Mesenchymal stem cell (in vitro differentiated cells and primary cell): ENCODE data around the gene ZNF229.
A peak's percentile ranks its signal among the peaks of the same experiment; 100 is the strongest.
"Not testable (repeated sequence)": the region's sequence is repeated elsewhere in the genome, so short reads cannot be mapped to it uniquely, and the experiment has no call there.

ENCODE experiments used
- DNase-seq: peaks from one replicate; pipeline ENCODE4 v3.0.0-alpha.2; 2013
- H2AFZ ChIP-seq: one replicate; pipeline ENCODE4 v1.6.1; 2013; ENCODE audit warnings: low read depth, mild to moderate bottlenecking, control low read depth, inconsistent platforms, low read length, moderate library complexity
- H2AK5ac ChIP-seq: 2 replicates; pipeline ENCODE4 v1.6.1; 2013; ENCODE audit warnings: low read length, moderate library complexity, mild to moderate bottlenecking, inconsistent platforms; ENCODE audit not compliant: severe bottlenecking
- H2BK120ac ChIP-seq: one replicate; pipeline ENCODE4 v1.6.1; 2013; ENCODE audit warnings: low read depth, mild to moderate bottlenecking, inconsistent platforms, low read length, moderate library complexity
- H2BK12ac ChIP-seq, 2 experiments: one replicate each; pipeline ENCODE4 v1.6.1; 2013; ENCODE audit warnings: inconsistent platforms in 2 of 2, low read length in 2 of 2, mild to moderate bottlenecking in 2 of 2, moderate library complexity in 2 of 2, control low read depth in 1 of 2
- H2BK15ac ChIP-seq: one replicate; pipeline ENCODE4 v1.6.1; 2013; ENCODE audit warnings: mild to moderate bottlenecking, low read depth, inconsistent platforms; ENCODE audit not compliant: poor library complexity, severe bottlenecking
- H2BK5ac ChIP-seq: 2 replicates; pipeline ENCODE4 v1.6.1; 2013; ENCODE audit warnings: low read depth, mild to moderate bottlenecking, low read length, control low read depth, inconsistent platforms; ENCODE audit not compliant: poor library complexity, severe bottlenecking
- H3K14ac ChIP-seq, 2 experiments: one replicate each; pipeline ENCODE4 v1.6.1; 2013; ENCODE audit warnings: inconsistent platforms in 2 of 2, low read length in 2 of 2, control low read depth in 1 of 2, mild to moderate bottlenecking in 1 of 2, moderate library complexity in 1 of 2
- H3K18ac ChIP-seq, 2 experiments: one replicate each; pipeline ENCODE4 v1.6.1; 2013; ENCODE audit warnings: inconsistent platforms in 2 of 2, low read length in 2 of 2, control low read depth in 1 of 2, low read depth in 1 of 2, mild to moderate bottlenecking in 1 of 2
- H3K23ac ChIP-seq, 2 experiments: one replicate each; pipeline ENCODE4 v1.6.1; 2013; ENCODE audit warnings: inconsistent platforms in 2 of 2, low read length in 2 of 2, mild to moderate bottlenecking in 2 of 2, moderate library complexity in 2 of 2, control low read depth in 1 of 2
- H3K27ac ChIP-seq: 2 replicates; pipeline ENCODE4 v1.5.1; 2013; ENCODE audit warnings: mild to moderate bottlenecking, moderate library complexity, low read length, control low read depth, inconsistent platforms; ENCODE audit not compliant: poor library complexity, severe bottlenecking
- H3K27me3 ChIP-seq, 2 experiments: 2 replicates each; pipeline versions ENCODE4 v1.6.1 to v1.7.0; 2013; ENCODE audit warnings: low read length in 2 of 2, mild to moderate bottlenecking in 2 of 2, moderate library complexity in 2 of 2, control low read depth in 1 of 2, inconsistent platforms in 1 of 2; ENCODE audit not compliant: control insufficient read depth in 1 of 2, insufficient read depth in 1 of 2
- H3K36me3 ChIP-seq, 2 experiments: 2 replicates each; pipeline versions ENCODE4 v1.6.1 to v1.7.0; 2013; ENCODE audit warnings: low read length in 2 of 2, control low read depth in 1 of 2, inconsistent platforms in 1 of 2, low read depth in 1 of 2, mild to moderate bottlenecking in 1 of 2; ENCODE audit not compliant: insufficient read depth in 2 of 2, control insufficient read depth in 1 of 2
- H3K4ac ChIP-seq, 2 experiments: one replicate each; pipeline ENCODE4 v1.6.1; 2013; ENCODE audit warnings: inconsistent platforms in 2 of 2, low read length in 2 of 2, mild to moderate bottlenecking in 2 of 2, moderate library complexity in 2 of 2, control low read depth in 1 of 2, low read depth in 1 of 2
- H3K4me1 ChIP-seq: 2 replicates; pipeline ENCODE4 v1.6.1; 2013; ENCODE audit warnings: low read depth, low read length, control low read depth; ENCODE audit not compliant: control insufficient read depth, insufficient read depth
- H3K4me2 ChIP-seq: 2 replicates; pipeline ENCODE4 v1.6.1; 2013; ENCODE audit warnings: low read length, mild to moderate bottlenecking, inconsistent platforms; ENCODE audit not compliant: poor library complexity, severe bottlenecking
- H3K4me3 ChIP-seq, 2 experiments: 2 replicates each; pipeline versions ENCODE4 v1.5.1 to v1.7.0; 2013; ENCODE audit warnings: low read length in 2 of 2, mild to moderate bottlenecking in 2 of 2, control low read depth in 1 of 2, low read depth in 1 of 2; ENCODE audit not compliant: insufficient read depth in 1 of 2
- H3K79me1 ChIP-seq: replicated peaks from 2 replicates; pipeline ENCODE4 v1.6.1; 2013; ENCODE audit warnings: mild to moderate bottlenecking, control low read depth, low read length, inconsistent platforms; ENCODE audit not compliant: poor library complexity, severe bottlenecking
- H3K9ac ChIP-seq: 2 replicates; pipeline ENCODE4 v1.7.0; 2013; ENCODE audit warnings: mild to moderate bottlenecking, low read length, moderate library complexity
- H3K9me3 ChIP-seq: 2 replicates; pipeline ENCODE4 v1.7.0; 2013; ENCODE audit warnings: mild to moderate bottlenecking, low read length; ENCODE audit not compliant: control insufficient read depth
- H4K8ac ChIP-seq: one replicate; pipeline ENCODE4 v1.6.1; 2013; ENCODE audit warnings: inconsistent platforms, mild to moderate bottlenecking, low read length, moderate library complexity
- H4K91ac ChIP-seq: one replicate; pipeline ENCODE4 v1.6.1; 2013; ENCODE audit warnings: mild to moderate bottlenecking, low read length, inconsistent platforms
- WGBS: methylation state at CpG from one replicate; pipeline ENCODE4 v1.1.7; 2013; ENCODE audit warnings: mixed read lengths; 5-methylcytosine and 5-hydroxymethylcytosine counted together

Gene ZNF229

GRCh38 chr19:44415553-44415952 lies 32.7 kb downstream of the ZNF229 start:
- not testable (repeated sequence) for H3K79me1 ChIP-seq, H3K9ac ChIP-seq, H3K4ac ChIP-seq, H3K4me3 ChIP-seq, H3K4me2 ChIP-seq, H2AFZ ChIP-seq, H3K27ac ChIP-seq, H2BK120ac ChIP-seq, H3K14ac ChIP-seq, H3K4me1 ChIP-seq, H3K36me3 ChIP-seq, DNase-seq, H2BK5ac ChIP-seq, H3K18ac ChIP-seq, H2BK12ac ChIP-seq, H3K23ac ChIP-seq, H3K27me3 ChIP-seq, H2AK5ac ChIP-seq, H4K8ac ChIP-seq, H2BK15ac ChIP-seq, H4K91ac ChIP-seq
- H3K9me3 ChIP-seq, result peaks cover 27% of the 10 kb centered on the region
- 82% methylated on average over 2 of the region's 15 CpGs for WGBS

DNA sequence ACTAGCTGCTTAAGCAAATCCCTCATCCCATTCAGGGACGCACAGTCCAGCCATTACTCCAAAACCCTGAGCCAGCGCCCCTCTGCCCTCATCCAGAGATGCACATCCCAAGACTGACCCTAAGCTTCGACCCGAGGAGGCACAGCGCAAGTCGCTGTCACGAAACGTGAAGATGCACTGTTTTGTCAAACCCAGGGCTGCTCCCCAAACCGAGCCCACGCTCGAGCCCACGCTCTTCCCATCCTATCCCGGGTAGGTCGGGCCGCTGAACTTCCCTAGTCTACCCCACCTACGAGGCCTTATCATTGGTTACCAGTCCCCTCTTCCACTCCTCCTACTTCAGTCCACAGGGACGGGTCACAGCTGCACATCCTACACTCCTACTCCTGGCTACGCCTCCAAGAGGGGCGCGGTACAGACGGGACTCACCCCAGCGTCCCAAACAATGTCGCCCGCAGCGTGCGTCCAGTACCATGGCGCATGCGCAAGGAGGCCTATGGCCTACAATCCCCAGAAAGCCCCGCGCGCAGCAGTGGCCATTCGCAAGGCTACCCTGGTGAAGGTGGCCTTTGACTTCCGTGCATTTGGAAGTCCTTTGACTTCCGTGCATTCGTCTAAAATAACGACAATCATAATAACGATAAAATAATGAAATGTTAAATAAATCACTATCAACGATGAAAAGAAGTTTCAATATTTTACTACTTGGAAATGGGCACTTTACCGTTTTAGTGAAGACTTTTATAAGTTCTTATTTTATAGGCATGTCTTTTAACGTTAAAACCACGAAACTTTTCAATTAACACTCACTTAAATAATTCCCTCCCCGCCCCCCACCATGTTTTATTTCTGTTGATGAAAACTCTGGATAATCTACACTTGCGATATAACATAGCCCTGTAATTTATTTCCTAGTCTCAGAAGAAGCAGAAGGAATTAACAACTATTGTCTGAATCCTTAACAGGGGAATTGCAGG lies 46.8 kb downstream of the ZNF229 start, which contains the start of gene ZNF285:
Gene ZNF285, minus strand, starts transcription at position 470 of the 977 bp plus-strand sequence. CDS start 4,395 bp downstream, outside the sequence.
- Histone ChIP-seq H3K18ac (peak within 1 kb of the TSS in 1 of 2 experiments; percentile 79), H3K4me1 (no peaks in the 10 kb centered on the region), H2BK5ac (no peak within 1 kb of the TSS), H3K4me2 (peak within 1 kb of the TSS; percentile 54), H2AFZ (peak within 1 kb of the TSS; percentile 56), H3K4me3 (peak within 1 kb of the TSS; percentile 62 to 96), H3K27ac (no peak within 1 kb of the TSS), H2BK120ac (no peak within 1 kb of the TSS), H3K36me3 (peaks cover 0 to 3% of the 10 kb centered on the region in 2 experiments), H3K27me3 (no peaks in the 10 kb centered on the region), H3K79me1 (no peaks in the 10 kb centered on the region), H2BK12ac (no peak within 1 kb of the TSS), H3K9ac (peak within 1 kb of the TSS; percentile 85), H4K91ac (no peak within 1 kb of the TSS), H3K14ac (peak within 1 kb of the TSS in 1 of 2 experiments; percentile 19), H3K4ac (peak within 1 kb of the TSS in 1 of 2 experiments; percentile 6), H2BK15ac (no peak within 1 kb of the TSS), H3K23ac (no peak within 1 kb of the TSS), H2AK5ac (no peak within 1 kb of the TSS), H4K8ac (peak within 1 kb of the TSS; percentile 41), H3K9me3 (peaks cover 22% of the 10 kb centered on the region)
- 8% methylated on average over 35 of the region's 43 CpGs for WGBS
- peak; percentile 96 for DNase-seq

DNA sequence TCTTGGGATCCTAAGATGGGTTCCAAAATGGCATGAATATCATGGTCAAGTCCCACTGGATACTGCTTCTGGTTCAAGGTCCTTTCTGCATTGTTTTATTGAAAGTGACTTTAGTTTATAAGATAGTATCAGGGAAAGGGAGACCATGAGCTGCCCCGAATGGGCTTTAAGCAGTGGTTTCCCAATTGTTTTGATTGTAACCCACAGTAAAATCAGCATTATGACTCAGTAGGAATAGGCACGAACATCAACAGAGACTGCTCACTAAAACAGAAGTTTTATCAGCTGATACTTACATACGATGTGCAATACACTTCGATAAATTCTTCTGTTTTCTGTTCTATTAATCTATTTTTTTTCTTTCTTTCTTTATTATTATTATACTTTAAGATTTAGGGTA lies 59.0 kb downstream of the ZNF229 start:
- H3K9ac ChIP-seq, H2AFZ ChIP-seq, H3K27me3 ChIP-seq, H3K4ac ChIP-seq, DNase-seq, H3K4me1 ChIP-seq, H3K4me3 ChIP-seq, H2BK12ac ChIP-seq, H2AK5ac ChIP-seq, H3K23ac ChIP-seq, H2BK120ac ChIP-seq, H3K14ac ChIP-seq, H4K8ac ChIP-seq, H3K4me2 ChIP-seq, H3K79me1 ChIP-seq, H2BK5ac ChIP-seq, H3K27ac ChIP-seq, H3K18ac ChIP-seq, H2BK15ac ChIP-seq, H4K91ac ChIP-seq: not testable (repeated sequence)
- H3K36me3 ChIP-seq, result peaks cover 0 to 22% of the 10 kb centered on the region in 2 experiments
- peaks cover 24% of the 10 kb centered on the region for H3K9me3 ChIP-seq
- 80% methylated on average over 2 of the region's 4 CpGs for WGBS
